GM19463 (cell line): ENCODE results near the gene LHX1.

Experiments used
- ATAC-seq: cut with Tn5 transposase; IDR thresholded peaks from one replicate; pipeline ENCODE4 v1.9.1; 2021; ENCODE audit warnings: mild to moderate bottlenecking, moderate library complexity; ENCODE audit not compliant: unreplicated experiment

The LHX1 gene

DNA sequence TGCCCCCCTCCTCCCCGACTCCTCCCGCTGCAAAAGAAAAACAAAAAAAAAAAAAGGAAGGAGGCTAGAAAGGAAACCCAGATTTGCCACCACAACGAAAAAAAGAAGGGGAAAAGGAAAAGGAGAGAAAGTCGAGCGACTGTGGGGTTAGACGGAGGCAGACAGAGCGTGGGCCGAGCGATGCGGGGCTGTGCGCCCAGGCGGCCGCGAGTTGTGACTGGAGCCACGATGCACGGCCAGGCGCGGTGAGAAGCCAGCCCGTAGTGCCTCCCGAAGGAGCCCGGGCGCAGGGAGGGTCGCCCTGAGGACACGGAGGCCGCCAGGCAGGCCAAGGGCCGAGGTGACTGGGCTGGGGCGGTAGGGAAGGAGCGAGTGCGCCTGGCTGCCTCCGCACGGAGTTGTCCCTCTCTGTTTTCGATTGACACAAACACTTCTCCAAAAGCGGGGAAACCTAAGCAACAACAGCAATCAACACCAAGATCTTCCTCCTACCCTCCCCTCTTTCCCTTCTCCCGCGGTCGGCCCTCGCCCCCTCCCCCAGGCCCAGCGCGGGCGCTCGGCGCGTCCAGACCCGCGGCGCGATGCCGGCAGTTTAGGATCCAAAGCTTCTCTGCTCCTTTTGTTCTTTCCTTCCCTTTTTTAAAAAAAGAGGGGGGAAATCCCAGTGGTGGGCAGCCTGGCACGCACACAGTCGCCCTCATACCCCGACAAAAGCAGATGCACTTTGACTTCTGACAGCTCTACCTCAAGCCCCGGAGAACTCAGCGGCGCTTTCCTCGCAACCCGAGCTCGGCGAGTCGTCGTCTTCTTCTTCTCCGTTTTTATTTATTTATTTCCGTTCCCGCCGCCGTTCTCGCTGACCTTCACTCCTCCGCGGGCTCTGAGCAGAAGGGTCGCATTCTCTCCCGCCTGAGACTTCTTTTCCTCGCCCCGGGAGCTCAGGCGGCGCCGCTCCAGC lies at the start of gene LHX1:
Gene LHX1, plus strand, starts transcription at position 475 of the 958 bp plus-strand sequence. CDS start 723 bp downstream, outside the sequence.
- no peak for ATAC-seq

DNA sequence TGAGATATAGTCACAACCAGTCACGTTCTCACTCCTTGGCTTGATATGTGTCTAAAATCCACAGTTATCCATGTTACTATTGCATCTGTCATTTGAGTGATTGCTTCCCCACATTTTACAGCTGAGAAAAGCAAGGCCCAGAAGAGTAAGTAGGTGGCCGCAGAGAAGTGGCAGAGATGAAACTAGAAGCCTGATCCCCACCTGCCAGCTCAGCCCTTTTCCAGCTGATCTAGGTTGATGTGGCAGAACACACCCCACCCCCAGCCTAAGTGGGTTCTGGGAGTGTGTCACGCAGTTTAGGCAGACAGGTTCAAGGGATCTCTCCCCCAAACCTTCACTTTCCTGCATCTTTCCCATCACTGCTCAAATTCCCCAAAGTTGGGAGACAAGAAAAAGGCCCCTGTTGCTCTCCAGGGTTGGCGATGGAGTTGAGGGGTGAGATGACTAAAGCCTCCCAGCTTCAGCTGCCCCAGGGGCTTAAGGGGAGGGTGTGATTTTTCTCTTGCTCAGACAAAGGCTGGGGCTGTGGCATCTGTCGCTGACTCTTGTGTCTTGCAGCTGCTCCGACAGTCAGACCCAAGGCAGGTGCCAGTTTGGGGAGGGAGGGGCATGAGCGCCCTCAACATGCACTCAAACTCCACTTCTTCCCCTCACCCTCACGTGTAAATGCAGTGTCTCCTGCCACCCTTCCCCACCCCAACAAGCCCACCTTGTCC lies 48.9 kb upstream of the LHX1 start:
- ATAC-seq, result no peak

DNA sequence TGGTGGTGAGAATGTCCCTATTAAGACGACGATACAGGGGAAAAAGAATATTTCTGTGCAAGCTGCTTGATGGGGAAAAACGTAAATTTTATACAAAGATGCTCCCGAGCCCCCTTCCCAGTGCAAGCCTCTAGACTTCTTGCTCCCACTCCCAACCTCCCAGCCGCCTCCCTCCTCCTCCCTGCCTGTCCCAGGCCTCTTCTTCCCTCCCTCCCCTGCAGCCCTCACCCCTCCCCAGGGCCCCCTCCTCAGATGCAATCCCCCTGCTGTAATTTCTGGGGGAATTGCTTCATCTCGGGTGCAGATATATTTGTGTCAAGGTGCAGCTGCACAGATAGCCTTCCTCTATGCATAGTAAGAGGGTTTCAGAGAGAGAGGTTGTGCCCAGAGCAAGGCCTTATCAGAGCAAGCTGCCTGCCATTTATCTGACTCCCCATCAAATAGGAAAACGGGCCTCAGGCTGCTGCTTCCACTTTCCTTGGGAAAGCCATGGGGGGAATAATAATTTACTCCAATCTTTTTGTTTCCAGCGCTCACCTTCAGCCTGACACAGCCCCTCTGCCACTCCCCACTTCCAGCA lies 47.4 kb upstream of the LHX1 start:
- ATAC-seq, result no peak

DNA sequence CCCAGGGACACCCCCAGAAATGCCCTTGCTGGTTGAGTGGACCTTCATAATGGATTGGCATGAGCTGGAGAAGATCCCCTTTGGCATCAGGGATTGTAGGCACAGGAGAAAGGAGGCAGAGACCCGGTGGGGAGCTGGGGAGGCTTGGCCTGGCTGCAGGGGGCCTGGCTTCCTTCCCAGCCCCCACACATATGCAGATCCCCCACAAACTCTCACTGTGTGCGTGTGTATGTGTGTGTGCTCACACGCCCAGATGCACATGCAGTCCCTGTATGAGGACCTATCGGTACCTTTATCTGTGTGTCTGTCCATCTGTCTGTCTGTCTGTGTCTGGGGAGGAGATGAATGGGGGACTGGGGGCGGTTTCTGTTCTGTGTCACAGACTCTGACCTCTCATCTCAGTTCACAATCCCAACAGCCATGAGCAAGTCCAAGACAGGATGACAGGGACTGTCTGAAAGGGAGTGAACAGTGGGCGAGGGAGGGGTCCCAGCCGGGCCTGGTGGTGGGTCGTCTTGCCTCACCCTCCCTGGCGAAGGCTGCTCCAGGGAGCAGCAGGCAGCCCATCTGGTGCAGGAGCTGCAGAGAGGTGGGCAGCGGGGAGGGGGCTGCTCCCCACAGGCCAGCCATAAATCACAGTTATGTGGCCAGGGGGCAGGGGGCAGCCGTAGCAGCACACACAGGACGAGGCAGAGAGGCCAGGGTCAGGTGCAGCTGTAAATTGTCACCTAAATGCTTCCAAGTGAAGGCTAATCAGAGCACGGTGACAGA lies 46.7 kb upstream of the LHX1 start:
- no peak for ATAC-seq

DNA sequence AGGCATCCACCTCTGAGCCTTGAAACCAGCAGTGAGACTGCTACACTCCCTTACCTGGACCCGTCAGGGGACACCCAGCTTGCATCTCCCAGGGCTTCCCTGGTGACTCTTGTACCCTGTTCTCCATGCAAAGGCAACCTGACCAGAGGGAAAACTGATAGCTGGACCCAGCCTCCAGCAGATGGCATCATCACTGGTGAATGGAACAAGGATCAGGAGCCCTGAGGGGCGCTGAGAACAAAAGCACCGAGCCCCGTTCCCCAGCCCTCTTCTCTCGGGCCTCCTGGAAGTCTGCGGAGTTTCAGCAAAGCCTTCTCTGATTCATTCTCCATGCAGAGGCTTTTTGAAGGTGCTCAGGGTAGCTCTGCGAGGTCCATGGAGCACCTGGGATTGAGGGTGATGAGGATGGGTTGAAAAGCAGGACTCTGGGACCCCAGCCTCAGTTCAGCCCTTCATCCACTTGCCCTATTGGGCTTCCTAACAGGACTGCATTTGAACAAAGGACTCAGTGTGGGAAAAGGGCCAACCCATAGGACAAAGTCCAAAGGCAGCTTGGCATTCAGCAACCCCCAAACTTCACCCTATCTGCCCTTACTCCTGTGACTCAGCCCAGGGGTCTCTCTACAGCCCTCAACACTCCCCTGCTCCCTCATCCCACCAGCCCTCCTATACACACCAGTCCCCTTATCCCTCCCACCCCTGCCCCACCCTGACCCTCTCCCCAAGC lies 45.0 kb upstream of the LHX1 start:
- ATAC-seq, result no peak

DNA sequence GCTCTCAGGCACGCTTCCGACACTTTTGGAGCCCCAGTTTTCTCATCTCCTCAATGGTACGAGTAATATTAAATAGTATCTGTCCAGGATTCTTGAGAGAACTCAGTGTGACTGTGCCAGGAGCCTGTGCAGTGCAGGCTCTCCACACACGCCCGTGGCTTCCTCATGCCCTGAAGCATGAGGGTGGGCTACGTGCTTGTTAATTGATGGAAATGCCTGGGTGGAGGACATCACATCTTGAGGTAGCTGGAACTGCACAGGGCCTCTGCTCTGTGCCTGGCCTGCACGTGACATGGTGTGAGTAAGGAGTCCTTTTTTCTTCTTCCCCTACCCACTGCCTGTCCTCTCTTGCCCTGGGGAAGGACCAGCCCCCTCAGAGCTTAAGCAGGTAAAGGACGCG lies 43.1 kb upstream of the LHX1 start:
- no peak for ATAC-seq

DNA sequence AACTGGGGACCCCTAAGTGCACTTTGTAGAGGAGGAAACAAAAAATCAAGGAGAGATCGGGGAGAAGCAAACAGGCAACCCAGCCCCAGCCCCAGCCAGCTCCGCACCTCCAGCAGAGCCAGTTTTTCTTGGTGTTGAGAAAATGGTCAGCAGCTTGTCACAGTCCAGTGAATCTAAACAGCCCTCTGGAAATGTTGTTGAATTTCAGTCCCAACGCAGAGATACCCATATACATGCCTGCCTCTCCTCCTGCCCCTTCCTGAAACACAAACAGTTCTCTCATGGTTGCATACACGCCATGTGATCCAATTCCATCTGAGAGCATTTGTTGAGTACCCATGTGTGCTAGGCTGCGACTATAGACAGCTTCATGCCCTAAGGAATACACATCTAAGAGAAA lies 42.4 kb upstream of the LHX1 start:
- no peak for ATAC-seq

DNA sequence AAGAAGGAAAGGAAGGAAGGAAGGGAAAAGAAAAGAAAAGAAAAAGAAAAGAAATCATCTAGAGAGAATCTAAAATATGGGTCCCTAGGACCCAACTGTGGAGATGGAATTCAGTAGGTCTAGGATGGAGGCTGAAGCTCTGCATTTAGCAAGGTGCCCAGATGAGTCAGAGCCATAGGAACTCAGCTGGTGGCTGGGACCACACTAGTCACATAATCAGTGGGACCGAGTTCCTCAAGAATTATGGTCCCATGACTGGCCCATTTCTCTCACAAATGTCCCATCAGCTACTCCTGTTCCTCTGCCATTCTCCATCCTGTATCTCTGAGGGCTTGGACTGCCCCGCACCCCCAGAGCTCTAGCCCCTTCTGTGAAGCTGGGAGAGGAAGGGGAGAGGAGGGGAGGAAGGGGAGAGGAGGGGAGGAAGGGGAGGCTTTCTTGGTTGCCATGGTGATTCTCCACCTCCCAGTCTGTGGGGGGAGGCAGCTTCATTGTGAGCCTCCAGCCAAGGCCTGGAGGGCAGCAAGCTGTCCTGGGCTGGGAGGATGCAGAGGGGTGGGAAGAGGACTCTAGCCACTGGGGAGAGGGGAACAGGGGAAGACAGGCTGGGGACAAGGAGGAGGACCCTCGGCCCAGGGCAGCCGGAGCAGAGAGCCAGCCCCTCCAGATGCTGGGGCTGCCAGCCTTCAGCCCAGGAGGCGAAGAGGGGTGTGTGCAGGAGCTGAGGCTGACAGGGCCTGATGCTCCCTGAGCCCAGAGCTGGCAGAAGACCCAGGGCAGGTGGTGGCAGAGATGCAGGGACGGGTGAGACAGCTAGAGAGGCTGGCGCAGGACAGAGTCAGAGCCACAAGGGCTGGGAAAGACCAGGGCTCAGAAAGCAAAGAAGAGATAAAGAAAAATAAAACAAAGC lies 37.8 kb upstream of the LHX1 start:
- no peak for ATAC-seq

DNA sequence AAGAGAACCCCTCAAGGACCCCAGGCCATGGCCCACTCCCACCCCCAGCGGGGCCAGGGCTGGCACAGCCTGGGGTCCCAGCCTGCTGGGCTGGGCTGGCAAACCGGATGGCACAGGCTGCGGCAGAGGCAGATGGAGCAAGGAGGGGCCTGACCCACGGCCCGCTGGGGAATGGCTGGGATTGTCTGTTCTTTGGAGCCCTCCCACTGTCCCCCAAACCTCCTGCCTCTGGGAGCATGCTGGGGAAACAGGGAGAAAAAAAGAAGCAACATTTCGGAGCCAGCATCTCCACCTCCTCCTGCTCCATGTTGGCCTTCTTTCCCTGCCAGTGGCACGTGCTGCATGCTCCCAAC lies 37.1 kb upstream of the LHX1 start:
- ATAC-seq, result no peak

DNA sequence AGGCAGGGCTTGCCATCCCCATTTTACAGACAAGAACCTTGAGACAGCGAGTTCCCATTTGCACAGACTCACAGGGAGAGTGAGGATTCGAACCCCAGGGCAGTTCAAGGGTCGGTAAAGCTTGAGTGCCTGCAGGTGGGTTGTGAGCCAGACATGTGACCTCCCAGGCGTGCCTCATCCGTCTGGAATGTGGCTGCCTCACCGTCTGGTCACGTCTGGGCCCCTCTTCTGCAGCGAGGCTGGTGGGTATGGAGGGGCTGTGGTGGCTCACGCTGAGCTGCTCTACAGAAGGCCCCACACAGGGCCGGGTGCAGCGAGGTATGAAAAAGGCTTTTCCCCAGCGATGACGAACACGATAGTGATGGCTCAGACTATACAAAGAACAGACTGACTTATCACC lies 35.8 kb upstream of the LHX1 start:
- ATAC-seq, result no peak

DNA sequence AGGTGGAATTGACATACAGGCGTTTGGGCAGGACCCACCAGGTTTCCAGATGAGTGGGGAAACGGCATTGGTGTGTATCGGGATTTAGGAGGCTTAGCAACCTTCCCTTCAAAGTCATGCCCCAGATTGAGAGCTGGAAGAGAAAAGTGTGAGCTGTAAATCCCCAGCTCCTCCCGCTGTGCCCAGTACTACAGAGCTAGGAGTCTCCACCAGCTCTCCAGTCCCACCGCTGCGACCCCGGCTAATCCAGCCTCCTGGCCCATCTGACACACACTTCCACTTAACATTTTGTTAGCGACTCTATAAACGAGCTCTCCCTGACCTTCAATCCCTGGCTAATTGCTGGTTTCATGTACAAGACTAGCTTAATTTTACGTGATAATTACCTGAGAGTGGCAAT lies 29.9 kb upstream of the LHX1 start:
- no peak for ATAC-seq

DNA sequence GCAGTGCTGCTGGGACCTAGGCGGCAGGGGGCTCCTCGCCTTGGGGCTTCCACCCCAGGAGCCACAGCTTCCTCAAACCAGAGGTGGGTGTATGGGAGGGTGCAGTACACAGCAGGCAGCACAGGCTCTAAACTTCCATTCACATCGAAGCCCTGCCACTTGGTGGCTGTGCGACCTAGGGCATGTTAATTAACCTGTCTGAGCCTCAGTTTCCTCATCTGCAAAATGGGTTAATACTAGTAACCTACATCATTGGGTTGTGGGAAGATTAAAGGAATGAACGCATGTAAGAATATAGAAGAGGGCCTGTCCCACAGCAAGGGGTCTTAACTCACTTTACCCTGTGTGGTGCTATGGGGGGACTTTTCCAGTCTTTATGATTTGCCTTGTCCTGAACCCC lies 26.8 kb upstream of the LHX1 start:
- no peak for ATAC-seq

DNA sequence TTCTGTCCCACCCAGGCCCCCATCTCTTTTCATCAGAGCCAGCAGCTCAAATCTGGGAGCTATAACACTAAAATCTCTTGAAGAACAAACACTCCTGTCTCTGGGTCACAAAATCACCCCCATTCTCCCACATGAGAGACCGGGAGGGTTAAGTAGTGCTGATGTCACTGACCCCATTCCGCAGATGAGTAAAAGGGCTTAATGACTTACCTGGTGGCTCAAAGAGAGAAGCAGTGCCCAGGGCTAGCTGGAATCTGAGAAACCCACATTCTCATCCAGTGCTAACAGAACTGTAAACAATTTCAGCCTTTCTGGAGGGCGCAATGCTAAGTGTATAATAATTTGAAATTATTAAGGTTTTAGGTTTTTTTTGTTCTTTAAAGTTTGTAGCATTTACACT lies 26.3 kb upstream of the LHX1 start:
- no peak for ATAC-seq

DNA sequence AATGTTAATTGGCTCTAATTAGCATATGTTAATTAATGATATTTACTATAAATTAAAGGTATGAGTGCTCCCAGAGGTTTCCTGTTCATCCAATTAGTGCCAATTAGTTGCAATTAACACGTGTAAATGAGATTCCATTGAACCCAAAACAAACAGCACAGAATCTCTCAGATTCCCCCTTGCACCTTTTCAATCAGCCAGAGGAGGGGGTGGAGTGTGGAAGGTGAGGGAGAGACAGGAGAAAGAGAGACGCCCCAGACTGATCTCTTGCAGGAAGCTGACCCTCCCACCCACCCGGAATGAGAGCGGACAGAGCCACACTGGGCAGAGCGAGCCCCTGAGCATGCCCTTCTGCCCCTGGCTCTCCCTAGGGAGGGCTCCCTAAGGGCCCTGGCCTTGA lies 24.1 kb upstream of the LHX1 start:
- ATAC-seq, result no peak

DNA sequence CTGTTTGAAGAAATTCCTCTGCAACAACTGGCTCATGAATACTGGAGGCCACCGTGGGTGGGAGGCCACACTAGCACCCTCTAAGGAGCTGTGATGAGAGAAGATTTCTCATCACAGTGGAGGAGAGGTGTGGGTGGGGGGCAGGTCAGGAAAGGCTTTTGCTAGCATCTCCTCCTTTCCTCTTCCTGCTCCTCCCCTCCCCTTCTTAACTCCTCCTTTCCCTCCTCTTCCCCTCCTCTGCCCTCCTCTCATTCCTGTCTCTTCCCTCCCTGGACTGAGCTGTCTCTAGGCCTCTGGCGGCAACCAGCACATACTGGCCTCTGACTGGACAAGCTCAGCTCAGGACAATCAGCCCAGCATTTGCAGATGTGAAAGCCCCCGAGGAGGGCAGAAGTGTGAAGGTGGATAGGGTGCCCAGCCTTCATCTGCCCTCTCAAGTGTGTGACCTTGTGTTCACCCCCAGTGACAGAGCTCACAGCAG lies 19.0 kb upstream of the LHX1 start:
- no peak for ATAC-seq

DNA sequence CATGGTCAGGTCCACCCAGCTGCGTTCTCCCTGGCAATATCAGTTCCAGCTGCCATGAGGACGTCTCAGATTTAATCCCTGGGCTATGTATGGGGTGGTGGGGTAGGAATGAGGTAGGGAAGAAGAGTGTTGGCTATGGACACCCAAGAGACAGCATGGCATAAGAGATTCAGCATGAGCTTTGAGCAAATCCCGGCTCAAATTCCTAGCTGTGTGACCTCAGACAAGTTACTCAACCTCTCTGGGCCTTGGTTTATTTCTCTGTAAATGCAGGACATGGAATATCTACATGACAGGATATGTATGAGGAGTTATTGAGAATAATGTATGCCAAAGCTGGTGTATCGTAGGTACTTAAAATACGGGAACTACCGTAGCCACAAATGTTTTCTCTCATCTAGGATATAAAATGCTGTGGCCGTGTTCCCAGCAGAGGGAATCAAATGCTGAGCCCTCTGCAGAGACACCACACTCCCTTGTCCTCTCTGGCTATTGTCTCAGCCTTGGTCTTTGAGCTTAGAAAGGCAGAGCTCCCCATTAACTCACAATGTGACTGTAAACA lies 17.8 kb upstream of the LHX1 start:
- ATAC-seq, result no peak

DNA sequence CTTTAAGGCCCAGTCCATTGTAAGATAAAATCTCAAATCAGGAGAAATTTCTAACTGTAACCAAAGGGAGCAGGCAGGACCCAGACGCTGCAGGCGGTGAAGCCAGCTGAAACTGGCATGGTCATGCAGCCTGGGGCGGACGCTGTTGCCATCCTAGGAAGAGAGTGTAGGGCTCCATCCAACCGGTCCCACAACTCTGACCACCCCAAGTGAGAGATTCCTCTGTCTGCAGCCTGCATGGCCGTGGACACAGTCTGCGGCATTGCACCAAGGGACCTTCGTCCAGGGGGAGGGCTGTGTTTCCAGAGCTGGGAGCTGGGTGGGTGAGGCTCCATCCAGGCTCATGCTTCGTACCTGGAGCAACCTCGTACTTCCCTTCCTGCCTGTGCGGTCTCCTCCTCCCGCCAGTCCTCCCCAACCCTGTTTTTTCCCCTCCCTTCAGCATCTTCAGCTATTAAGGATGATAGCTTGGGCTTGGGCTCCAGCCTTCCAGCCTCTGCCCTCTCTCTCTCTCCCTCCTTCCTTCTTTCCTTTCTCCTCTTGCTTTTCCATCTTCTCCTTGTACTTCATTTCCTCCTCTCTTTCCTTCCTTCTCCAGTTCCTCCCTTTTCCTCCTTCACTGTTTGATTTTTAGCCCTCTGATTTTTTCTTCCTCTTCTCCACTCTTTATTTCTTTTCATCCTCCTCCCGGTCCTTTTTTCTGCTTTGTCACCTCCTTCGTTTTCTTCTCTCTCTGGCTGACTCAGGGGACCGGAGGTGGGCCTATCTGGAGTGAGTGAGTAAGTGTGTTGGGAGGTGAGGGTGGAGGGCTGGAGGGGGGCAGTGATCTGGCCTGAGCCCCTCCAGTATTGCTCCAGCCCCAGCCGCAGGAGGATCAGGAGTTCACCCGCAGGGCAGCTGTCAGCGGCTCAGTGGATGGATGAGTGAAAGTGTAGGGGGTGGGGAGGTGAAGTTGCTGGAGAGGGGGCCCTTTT lies 17.0 kb upstream of the LHX1 start:
- ATAC-seq, result no peak
